GM21576 (cell line): ENCODE data around the gene CDH3.
A peak's percentile ranks its signal among the peaks of the same experiment; 100 is the strongest.

ENCODE experiments used
- ATAC-seq: cut with Tn5 transposase; IDR thresholded peaks from one replicate; pipeline ENCODE4 v1.9.1; 2021; ENCODE audit warnings: mild to moderate bottlenecking, moderate library complexity; ENCODE audit not compliant: unreplicated experiment

The CDH3 gene

DNA sequence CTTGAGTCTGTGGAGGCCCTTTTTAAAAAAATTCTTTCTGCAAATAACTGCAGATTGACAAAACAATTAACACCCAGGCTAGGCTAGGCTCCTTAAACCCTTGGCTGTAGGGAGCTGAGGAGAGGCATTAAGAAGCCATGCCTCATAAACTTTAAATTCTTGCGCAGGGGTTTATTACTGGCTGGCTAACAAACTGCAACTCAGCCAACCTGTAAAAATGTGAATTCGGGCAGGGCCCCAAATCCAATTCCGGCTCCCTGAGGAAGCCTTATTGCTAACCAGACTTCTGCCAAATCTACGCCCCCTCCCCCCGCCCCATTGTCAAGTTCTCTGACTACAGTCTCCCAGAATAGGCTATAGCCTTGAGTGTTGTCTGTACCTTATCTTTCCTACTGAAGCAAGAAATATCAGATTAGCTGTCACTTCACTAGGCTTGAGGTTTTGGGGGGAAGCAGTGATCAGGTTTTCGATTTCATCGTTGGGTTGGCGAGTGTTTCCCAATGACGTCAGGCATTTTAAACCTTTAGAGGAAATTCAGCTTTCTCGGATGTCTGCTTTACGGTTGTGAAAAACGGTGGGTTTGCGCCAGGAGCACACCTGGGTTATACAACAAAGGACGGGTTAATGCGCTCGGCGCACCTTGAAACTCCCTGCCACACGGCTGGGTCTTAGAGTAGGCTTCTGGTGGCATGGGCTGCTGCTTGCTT, 2.0 kb downstream of the CDH3 start:
- no peak for ATAC-seq

DNA sequence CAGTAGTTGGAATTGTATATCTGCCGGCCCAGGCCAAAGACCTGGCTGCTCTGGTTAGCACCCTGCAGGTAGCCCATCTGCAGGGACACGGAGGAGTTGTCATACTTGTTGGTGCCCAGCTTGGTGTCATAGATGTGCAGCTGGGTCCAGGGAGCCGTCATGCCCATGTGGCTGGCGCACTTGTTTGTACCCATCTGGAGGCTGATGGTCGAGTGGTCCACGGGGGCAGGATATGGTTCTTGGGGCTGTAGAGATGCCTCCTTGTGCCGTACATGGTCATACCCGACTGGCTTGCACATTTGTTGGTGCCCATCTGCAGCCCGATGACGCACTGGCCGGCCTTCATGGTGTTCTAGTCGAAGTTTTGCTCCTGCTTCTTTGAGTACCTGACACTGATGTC, 6.0 kb downstream of the CDH3 start:
- ATAC-seq: no peak

DNA sequence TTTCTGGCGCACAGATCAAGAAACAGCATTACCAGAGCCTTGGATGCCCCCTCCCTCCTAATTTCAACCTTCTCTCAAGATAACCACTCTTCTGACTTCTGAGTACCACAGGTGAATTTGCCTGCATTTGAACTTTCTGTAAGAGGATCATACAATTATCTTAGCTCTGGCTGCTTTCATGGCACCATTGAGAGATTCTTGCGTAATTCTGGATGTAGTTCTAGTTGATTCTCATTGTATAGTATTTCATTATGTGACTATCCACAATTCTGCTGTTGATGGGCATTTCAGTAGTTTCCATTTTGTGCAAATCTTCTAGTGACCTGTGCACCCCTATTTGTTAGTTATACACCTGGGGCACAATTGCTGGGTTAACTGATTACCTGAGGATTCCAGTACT, 7.5 kb downstream of the CDH3 start:
- no peak for ATAC-seq

GRCh38 chr16:68655806-68656205, 10.7 kb downstream of the CDH3 start:
- ATAC-seq: no peak

GRCh38 chr16:68656751-68657150, 11.6 kb downstream of the CDH3 start:
- no peak for ATAC-seq

GRCh38 chr16:68658341-68658973, 13.3 kb downstream of the CDH3 start:
- no peak for ATAC-seq

DNA sequence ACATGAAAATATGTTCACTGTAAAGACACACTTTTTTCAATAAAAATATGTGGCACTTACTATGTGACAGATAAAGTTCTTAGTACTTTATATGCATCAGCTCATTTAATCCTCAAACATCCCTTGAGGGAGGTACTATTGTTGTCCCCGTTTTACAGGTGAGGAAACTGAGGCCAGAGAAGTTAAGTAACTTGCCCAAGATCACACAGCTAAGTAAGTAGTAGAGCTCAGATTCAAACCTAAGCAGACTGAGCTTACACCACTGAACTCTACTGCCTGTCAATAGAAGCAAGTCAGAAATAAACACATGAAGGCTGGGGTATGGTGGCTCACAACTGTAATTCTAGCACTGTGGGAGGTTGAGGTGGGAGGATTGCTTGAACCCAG, 13.9 kb downstream of the CDH3 start:
- ATAC-seq: no peak

- no peak for ATAC-seq
Measured at GRCh38 chr16:68659412-68660358, 14.6 kb downstream of the CDH3 start.

- ATAC-seq: no peak
Measured at GRCh38 chr16:68660359-68660795, 15.3 kb downstream of the CDH3 start.

DNA sequence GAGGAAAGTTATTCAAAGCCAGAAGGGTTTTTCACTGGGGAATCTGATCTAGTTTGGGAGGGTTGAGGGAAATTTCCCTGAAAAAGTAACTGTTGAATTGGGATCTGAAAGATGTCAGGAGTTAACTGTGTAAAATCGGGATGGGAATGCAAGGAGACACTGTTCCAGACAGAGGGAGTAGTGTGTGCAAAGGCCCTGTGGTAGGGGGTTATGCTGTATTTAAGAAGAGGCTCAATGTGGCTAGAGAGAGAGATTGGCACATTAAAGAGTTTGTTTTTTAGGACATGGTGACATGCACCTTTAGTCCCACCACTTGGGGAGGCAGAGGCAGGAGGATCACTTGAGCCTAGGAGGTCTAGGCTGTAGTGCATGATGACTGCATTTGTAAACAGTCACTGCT, 16.9 kb downstream of the CDH3 start:
- ATAC-seq: no peak

DNA sequence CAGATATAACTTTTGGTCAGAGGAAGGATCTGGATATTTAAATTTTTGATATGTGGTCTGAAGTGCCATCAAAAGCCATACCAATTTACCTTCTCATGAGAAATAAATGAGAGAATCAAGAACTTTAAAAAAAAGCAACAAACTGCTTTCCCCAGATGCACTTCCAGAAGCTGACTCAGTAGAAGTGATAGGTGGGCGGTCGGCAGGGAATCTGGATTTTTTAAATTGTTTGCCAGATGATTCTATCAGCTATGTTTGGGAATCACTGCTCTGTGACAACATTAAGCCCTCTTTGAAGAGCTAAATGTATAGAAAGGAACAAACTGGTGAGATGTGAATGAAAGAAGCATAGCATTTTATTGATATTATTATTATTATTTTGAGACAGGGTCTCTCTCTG, 19.2 kb downstream of the CDH3 start:
- no peak for ATAC-seq

GRCh38 chr16:68665501-68665900, 20.4 kb downstream of the CDH3 start:
- no peak for ATAC-seq

GRCh38 chr16:68668266-68668665, 23.2 kb downstream of the CDH3 start:
- ATAC-seq: peak; percentile 63

DNA sequence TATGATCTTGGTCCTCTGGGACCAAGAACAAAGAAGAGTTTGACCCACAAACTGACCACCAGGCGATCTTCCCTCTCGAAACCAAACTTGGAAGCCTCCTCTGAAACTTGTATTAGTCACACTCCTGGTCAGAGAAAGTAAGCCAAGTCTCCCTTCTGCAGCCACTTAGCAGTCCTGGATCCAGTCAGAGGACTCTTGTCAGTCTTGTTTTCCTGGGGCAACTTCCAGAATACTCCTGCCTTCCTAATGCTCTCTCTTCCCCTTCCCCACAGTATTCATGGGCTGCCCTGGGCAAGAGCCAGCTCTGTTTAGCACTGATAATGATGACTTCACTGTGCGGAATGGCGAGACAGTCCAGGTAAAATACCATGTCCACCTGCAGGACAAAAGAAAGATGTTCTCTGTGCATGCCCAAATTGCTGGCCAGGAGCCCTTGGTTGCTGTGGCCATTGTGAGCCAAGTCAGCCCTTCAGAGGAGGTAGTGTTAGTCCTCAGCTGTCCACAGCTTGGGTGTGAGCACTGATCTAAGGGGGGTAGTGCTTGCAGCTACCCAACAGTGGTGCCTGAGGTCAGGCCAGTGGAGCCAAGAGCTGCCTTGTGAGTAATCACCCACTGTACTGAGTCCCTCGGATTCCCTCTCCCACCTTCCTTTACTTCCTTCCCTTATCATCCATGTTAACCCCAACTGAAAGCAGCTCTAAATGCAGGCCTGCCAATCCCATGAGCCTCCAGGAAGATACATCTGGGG, 31.2 kb downstream of the CDH3 start:
- ATAC-seq: no peak

- ATAC-seq: no peak
Measured at GRCh38 chr16:68681038-68681437, 35.9 kb downstream of the CDH3 start.

DNA sequence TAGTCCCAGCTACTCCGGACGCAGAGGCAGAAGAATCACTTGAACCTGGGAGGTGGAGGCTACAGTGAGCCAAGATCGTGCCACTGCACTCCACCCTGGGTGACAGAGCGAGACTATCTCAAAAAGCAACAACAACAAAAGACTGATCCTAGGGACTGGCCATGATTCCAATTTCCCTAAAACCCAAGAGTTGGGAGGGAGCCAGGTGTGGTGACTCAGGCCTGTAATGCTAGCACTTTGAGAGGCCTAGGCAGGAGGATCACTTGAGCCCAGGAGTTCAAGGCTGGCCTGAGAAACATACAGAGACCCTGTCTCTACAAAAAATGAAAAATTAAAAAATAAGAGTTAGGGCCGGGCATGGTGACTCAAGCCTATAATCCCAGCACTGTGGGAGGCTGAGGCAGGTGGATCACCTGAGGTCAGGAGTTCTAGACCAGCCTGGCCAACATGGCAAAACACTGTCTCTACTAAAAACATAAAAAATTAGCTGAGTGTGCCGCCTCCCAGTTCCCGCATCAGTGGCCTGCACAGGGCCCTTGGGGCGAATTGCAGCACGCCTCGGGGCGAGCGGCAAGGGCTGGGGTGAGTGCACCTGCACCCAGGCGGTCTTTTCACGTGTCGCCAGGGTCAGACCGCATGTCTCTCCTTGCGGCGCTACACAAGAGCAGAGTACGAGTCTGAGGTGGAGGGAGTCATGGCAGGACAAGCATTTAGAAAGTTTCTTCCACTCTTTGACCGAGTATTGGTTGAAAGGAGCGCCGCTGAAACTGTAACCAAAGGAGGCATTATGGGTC, 40.8 kb downstream of the CDH3 start:
- ATAC-seq: no peak

DNA sequence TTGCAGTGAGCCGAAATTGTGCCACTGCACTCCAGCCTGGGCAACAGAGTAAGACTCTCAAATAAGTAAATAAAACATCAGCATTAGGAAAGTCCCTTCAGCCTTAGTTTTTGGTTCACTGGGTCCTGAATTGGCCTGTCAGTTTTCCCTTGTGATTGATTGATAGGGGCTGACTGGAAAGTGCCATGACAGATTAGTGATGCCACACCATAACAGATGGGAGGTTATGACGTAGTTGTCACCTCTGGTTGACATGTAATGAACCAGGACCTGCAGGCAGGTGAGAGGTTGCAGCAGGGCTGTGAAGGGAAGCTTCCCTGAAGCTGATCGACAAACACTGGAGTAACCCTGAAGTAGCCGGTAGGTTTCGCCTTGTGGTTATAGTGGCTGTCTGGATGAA, 41.8 kb downstream of the CDH3 start:
- no peak for ATAC-seq

- ATAC-seq: no peak
Measured at GRCh38 chr16:68689921-68690320, 44.8 kb downstream of the CDH3 start.

GRCh38 chr16:68695575-68695974, 50.5 kb downstream of the CDH3 start:
- no peak for ATAC-seq

DNA sequence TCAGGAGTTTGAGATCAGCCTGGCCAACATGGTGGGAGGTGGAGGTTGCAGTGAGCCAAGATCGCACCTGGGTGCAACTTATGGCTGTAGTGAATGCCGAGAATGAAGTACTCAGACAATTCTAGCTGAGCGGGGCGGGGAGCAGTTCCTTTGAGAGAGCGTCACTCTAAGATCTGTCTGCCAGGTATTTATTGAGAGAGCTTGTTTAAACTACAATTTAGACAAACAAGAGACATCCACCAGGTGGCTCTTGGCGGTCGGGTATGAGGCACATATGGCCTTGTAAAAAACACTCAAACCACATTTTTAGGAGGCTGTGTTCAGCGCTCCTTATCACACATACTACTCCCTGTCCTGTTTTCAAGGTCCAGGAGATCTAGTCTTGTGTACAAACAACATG, 51.4 kb downstream of the CDH3 start:
- ATAC-seq: no peak
